Trophoblast cell (in vitro differentiated cells and primary cell): ENCODE data around the gene ACSL5.

ENCODE experiments used
- DNase-seq, 2 donors: peaks; one replicate each; pipeline ENCODE4 v3.0.0-alpha.2; 2016
- H2AFZ ChIP-seq: 2 replicates; pipeline ENCODE4 v1.6.1; 2013; ENCODE audit warnings: low read length, moderate library complexity, mild to moderate bottlenecking; ENCODE audit not compliant: insufficient read depth, poor library complexity
- H2AK5ac ChIP-seq: 2 replicates; pipeline ENCODE4 v1.6.1; 2013; ENCODE audit warnings: mild to moderate bottlenecking, low read length
- H2BK120ac ChIP-seq: 2 replicates; pipeline ENCODE4 v1.6.1; 2013; ENCODE audit warnings: low read length, mild to moderate bottlenecking, moderate library complexity; ENCODE audit not compliant: insufficient read depth, poor library complexity
- H2BK12ac ChIP-seq: 2 replicates; pipeline ENCODE4 v1.6.1; 2013; ENCODE audit warnings: mild to moderate bottlenecking, low read length, moderate library complexity
- H2BK5ac ChIP-seq: 2 replicates; pipeline ENCODE4 v1.6.1; 2013; ENCODE audit warnings: low read length, low read depth, moderate library complexity, mild to moderate bottlenecking; ENCODE audit not compliant: poor library complexity
- H3K14ac ChIP-seq: 2 replicates; pipeline ENCODE4 v1.6.1; 2013; ENCODE audit warnings: mild to moderate bottlenecking, low read length
- H3K18ac ChIP-seq: 2 replicates; pipeline ENCODE4 v1.6.1; 2013; ENCODE audit warnings: mild to moderate bottlenecking, low read length
- H3K23ac ChIP-seq: 2 replicates; pipeline ENCODE4 v1.6.1; 2013; ENCODE audit warnings: low read length
- H3K27ac ChIP-seq: 2 replicates; pipeline ENCODE4 v1.5.1; 2013; ENCODE audit warnings: low read depth, mild to moderate bottlenecking, inconsistent platforms, low read length, moderate library complexity
- H3K27me3 ChIP-seq: 2 replicates; pipeline ENCODE4 v1.6.1; 2013; ENCODE audit warnings: inconsistent platforms, mild to moderate bottlenecking, low read length, moderate library complexity; ENCODE audit not compliant: insufficient read depth
- H3K36me3 ChIP-seq, 2 experiments: 1 replicate in 1 of 2; 2 replicates in 1 of 2; pipeline ENCODE4 v1.6.1; 2013; ENCODE audit warnings: low read length in 2 of 2, mild to moderate bottlenecking in 2 of 2, moderate library complexity in 1 of 2; ENCODE audit not compliant: insufficient read depth in 2 of 2, control insufficient read depth in 1 of 2
- H3K4ac ChIP-seq: 2 replicates; pipeline ENCODE4 v1.6.1; 2013; ENCODE audit warnings: low read depth, mild to moderate bottlenecking, low read length, moderate library complexity
- H3K4me1 ChIP-seq, 2 experiments: 1 replicate in 1 of 2; 2 replicates in 1 of 2; pipeline ENCODE4 v1.6.1; 2013; ENCODE audit warnings: low read length in 2 of 2, mild to moderate bottlenecking in 2 of 2, moderate library complexity in 1 of 2; ENCODE audit not compliant: insufficient read depth in 2 of 2, control insufficient read depth in 1 of 2
- H3K4me2 ChIP-seq: 2 replicates; pipeline ENCODE4 v1.6.1; 2013; ENCODE audit warnings: inconsistent platforms, mild to moderate bottlenecking, low read length, moderate library complexity
- H3K4me3 ChIP-seq: 2 replicates; pipeline ENCODE4 v1.5.1; 2013; ENCODE audit warnings: mild to moderate bottlenecking, low read depth, low read length, inconsistent platforms
- H3K79me1 ChIP-seq: one replicate; pipeline ENCODE4 v1.6.1; 2013; ENCODE audit warnings: low read length
- H3K79me2 ChIP-seq: 2 replicates; pipeline ENCODE4 v1.6.1; 2013; ENCODE audit warnings: low read length, mild to moderate bottlenecking; ENCODE audit not compliant: control insufficient read depth, insufficient read depth, poor library complexity
- H3K9ac ChIP-seq: 2 replicates; pipeline ENCODE4 v1.6.1; 2013; ENCODE audit warnings: mild to moderate bottlenecking, low read length
- H3K9me3 ChIP-seq: 2 replicates; pipeline ENCODE4 v1.6.1; 2013; ENCODE audit warnings: low read depth, mild to moderate bottlenecking, control low read depth, inconsistent platforms, low read length; ENCODE audit not compliant: insufficient read depth
- H4K12ac ChIP-seq: 2 replicates; pipeline ENCODE4 v1.6.1; 2013; ENCODE audit warnings: low read depth, mild to moderate bottlenecking, low read length, moderate library complexity
- H4K8ac ChIP-seq: 2 replicates; pipeline ENCODE4 v1.6.1; 2013; ENCODE audit warnings: low read depth, mild to moderate bottlenecking, low read length, moderate library complexity
- H4K91ac ChIP-seq: one replicate; pipeline ENCODE4 v1.6.1; 2013; ENCODE audit warnings: low read depth, mild to moderate bottlenecking, low read length, moderate library complexity
- WGBS: extraction: QIAGEN DNeasy Blood & Tissue Kit; methylation state at CpG from one replicate; pipeline ENCODE4 v1.1.7; 2013; ENCODE audit warnings: missing lambda C conversion rate; ENCODE audit not compliant: insufficient read length, insufficient coverage; ENCODE audit errors: extremely low coverage; 5-methylcytosine and 5-hydroxymethylcytosine counted together

The ACSL5 gene

GRCh38 chr10:112351146-112351545 lies 22.8 kb upstream of the ACSL5 start:
- WGBS = no CpG with 5 or more reads among the region's 8 CpGs
- H2AFZ ChIP-seq = no peak overlapping the region
- H4K91ac ChIP-seq = no peak overlapping the region
- no peak overlapping the region for H3K27ac ChIP-seq
- no peak overlapping the region for H2BK120ac ChIP-seq
- H3K4me3 ChIP-seq = no peak overlapping the region
- H3K9ac ChIP-seq = no peak overlapping the region
- no peak overlapping the region for H3K23ac ChIP-seq
- H3K18ac ChIP-seq = no peak overlapping the region
- H3K14ac ChIP-seq = no peak overlapping the region
- no peaks in the 10 kb centered on the region for H3K27me3 ChIP-seq
- H2BK5ac ChIP-seq = no peak overlapping the region
- no peaks in the 10 kb centered on the region for H3K79me1 ChIP-seq
- H2BK12ac ChIP-seq = no peak overlapping the region
- DNase-seq = no peak
- no peak overlapping the region for H2AK5ac ChIP-seq
- no peaks in the 10 kb centered on the region for H3K79me2 ChIP-seq
- H3K4ac ChIP-seq = no peak overlapping the region
- no peaks in the 10 kb centered on the region for H3K9me3 ChIP-seq
- H3K4me2 ChIP-seq = no peak overlapping the region
- no peaks in the 10 kb centered on the region for H3K36me3 ChIP-seq
- no peak overlapping the region for H4K12ac ChIP-seq
- H3K4me1 ChIP-seq = no peaks in the 10 kb centered on the region
- no peak overlapping the region for H4K8ac ChIP-seq

- no peaks in the 10 kb centered on the region for H3K79me2 ChIP-seq
- no peaks in the 10 kb centered on the region for H3K4me1 ChIP-seq
- no peak overlapping the region for H2BK5ac ChIP-seq
- H4K91ac ChIP-seq = no peak overlapping the region
- no peak overlapping the region for H3K4me2 ChIP-seq
- no peak for DNase-seq
- no peaks in the 10 kb centered on the region for H3K36me3 ChIP-seq
- H3K14ac ChIP-seq = no peak overlapping the region
- WGBS = no CpG with 5 or more reads among the region's 3 CpGs
- no peak overlapping the region for H3K4me3 ChIP-seq
- no peak overlapping the region for H2AFZ ChIP-seq
- no peak overlapping the region for H2AK5ac ChIP-seq
- no peak overlapping the region for H3K27ac ChIP-seq
- no peaks in the 10 kb centered on the region for H3K79me1 ChIP-seq
- no peak overlapping the region for H2BK120ac ChIP-seq
- H3K27me3 ChIP-seq = no peaks in the 10 kb centered on the region
- H2BK12ac ChIP-seq = no peak overlapping the region
- no peak overlapping the region for H4K8ac ChIP-seq
- H3K9me3 ChIP-seq = no peaks in the 10 kb centered on the region
- H3K18ac ChIP-seq = no peak overlapping the region
- H3K9ac ChIP-seq = no peak overlapping the region
- no peak overlapping the region for H4K12ac ChIP-seq
- no peak overlapping the region for H3K23ac ChIP-seq
- no peak overlapping the region for H3K4ac ChIP-seq
Measured at GRCh38 chr10:112352044-112352443, 21.9 kb upstream of the ACSL5 start.

GRCh38 chr10:112353046-112353445 lies 20.9 kb upstream of the ACSL5 start:
- no peak overlapping the region for H2BK120ac ChIP-seq
- no peaks in the 10 kb centered on the region for H3K4me1 ChIP-seq
- H2AK5ac ChIP-seq = no peak overlapping the region

GRCh38 chr10:112356686-112357085 lies 17.2 kb upstream of the ACSL5 start:
- H3K18ac ChIP-seq = no peak overlapping the region
- no peak overlapping the region for H4K8ac ChIP-seq
- H2AK5ac ChIP-seq = no peak overlapping the region
- H3K27me3 ChIP-seq = no peaks in the 10 kb centered on the region
- H3K27ac ChIP-seq = no peak overlapping the region
- H3K79me1 ChIP-seq = no peaks in the 10 kb centered on the region
- no peak overlapping the region for H2BK12ac ChIP-seq
- no peaks in the 10 kb centered on the region for H3K79me2 ChIP-seq
- no peak overlapping the region for H3K9ac ChIP-seq
- H3K36me3 ChIP-seq = no peaks in the 10 kb centered on the region
- WGBS = no CpG with 5 or more reads among the region's 5 CpGs
- no peaks in the 10 kb centered on the region for H3K9me3 ChIP-seq
- no peak overlapping the region for H3K4ac ChIP-seq
- H3K4me2 ChIP-seq = no peak overlapping the region
- no peak overlapping the region for H2BK5ac ChIP-seq
- no peak overlapping the region for H3K4me3 ChIP-seq
- no peak for DNase-seq
- H2BK120ac ChIP-seq = no peak overlapping the region
- H3K4me1 ChIP-seq = peaks cover 4 to 8% of the 10 kb centered on the region in 2 experiments
- no peak overlapping the region for H2AFZ ChIP-seq
- H3K14ac ChIP-seq = no peak overlapping the region
- no peak overlapping the region for H3K23ac ChIP-seq
- no peak overlapping the region for H4K91ac ChIP-seq
- H4K12ac ChIP-seq = no peak overlapping the region

More at GRCh38 chr10:112353046-112353445, 20.9 kb upstream of the ACSL5 start:
- no peaks in the 10 kb centered on the region for H3K27me3 ChIP-seq
- H2AFZ ChIP-seq = no peak overlapping the region
- H3K79me1 ChIP-seq = no peaks in the 10 kb centered on the region
- no peak for DNase-seq
- H3K9ac ChIP-seq = no peak overlapping the region
- H2BK12ac ChIP-seq = no peak overlapping the region
- H3K18ac ChIP-seq = no peak overlapping the region
- H4K91ac ChIP-seq = no peak overlapping the region
- H3K4me2 ChIP-seq = no peak overlapping the region
- no peak overlapping the region for H3K4me3 ChIP-seq
- no peaks in the 10 kb centered on the region for H3K9me3 ChIP-seq
- no peaks in the 10 kb centered on the region for H3K36me3 ChIP-seq
- no peak overlapping the region for H3K27ac ChIP-seq
- H3K14ac ChIP-seq = no peak overlapping the region
- no peak overlapping the region for H3K23ac ChIP-seq
- no peak overlapping the region for H2BK5ac ChIP-seq
- no peak overlapping the region for H3K4ac ChIP-seq
- H4K8ac ChIP-seq = no peak overlapping the region
- H4K12ac ChIP-seq = no peak overlapping the region
- H3K79me2 ChIP-seq = no peaks in the 10 kb centered on the region
